VCaP (cell line): ENCODE measurements around the gene DHX38.
"Not testable (repeated sequence)": the region's sequence is repeated elsewhere in the genome, so short reads cannot be mapped to it uniquely, and the experiment has no call there.

Experiments
- H3K27ac ChIP-seq: fragments of 450-650 bp; 2 replicates; pipeline ENCODE4 v1.5.1; 2017
- CTCF ChIP-seq: fragments of 450-650 bp; conservative IDR thresholded peaks from 2 replicates; pipeline ENCODE4 v1.5.1; 2017; ENCODE audit warnings: mild to moderate bottlenecking, moderate library complexity

Gene DHX38

GRCh38 chr16:72055911-72056310 lies 37.7 kb upstream of the DHX38 start:
- TF ChIP-seq CTCF = no peak

GRCh38 chr16:72057313-72057712 lies 36.3 kb upstream of the DHX38 start:
- not testable (repeated sequence) for H3K27ac ChIP-seq

More at GRCh38 chr16:72055911-72056310, 37.7 kb upstream of the DHX38 start:
- no peak overlapping the region for H3K27ac ChIP-seq

GRCh38 chr16:72059060-72059459 lies 34.6 kb upstream of the DHX38 start:
- not testable (repeated sequence) for H3K27ac ChIP-seq

GRCh38 chr16:72060405-72060804 lies 33.2 kb upstream of the DHX38 start:
- TF ChIP-seq CTCF = no peak
- no peak overlapping the region for H3K27ac ChIP-seq

GRCh38 chr16:72061564-72061963 lies 32.1 kb upstream of the DHX38 start:
- no peak for TF ChIP-seq CTCF
- no peak overlapping the region for H3K27ac ChIP-seq

GRCh38 chr16:72064361-72064894 lies 29.2 kb upstream of the DHX38 start:
- no peak overlapping the region for H3K27ac ChIP-seq
- no peak for TF ChIP-seq CTCF

- peak; percentile 73 for TF ChIP-seq CTCF
- no peak overlapping the region for H3K27ac ChIP-seq
Measured at GRCh38 chr16:72066747-72067146, 26.9 kb upstream of the DHX38 start.

- no peak overlapping the region for H3K27ac ChIP-seq
- no peak for TF ChIP-seq CTCF
Measured at GRCh38 chr16:72068930-72069329, 24.7 kb upstream of the DHX38 start.
